Fibroblast of peridontal ligament (primary cell): Measurements from ENCODE around the gene KRT37.
"Not testable (repeated sequence)": the region's sequence is repeated elsewhere in the genome, so short reads cannot be mapped to it uniquely, and the experiment has no call there.

Source experiments
- DNase-seq: peaks from one replicate; pipeline ENCODE4 v3.0.0-alpha.2; 2010; ENCODE audit errors: extremely low read depth

KRT37 gene

DNA sequence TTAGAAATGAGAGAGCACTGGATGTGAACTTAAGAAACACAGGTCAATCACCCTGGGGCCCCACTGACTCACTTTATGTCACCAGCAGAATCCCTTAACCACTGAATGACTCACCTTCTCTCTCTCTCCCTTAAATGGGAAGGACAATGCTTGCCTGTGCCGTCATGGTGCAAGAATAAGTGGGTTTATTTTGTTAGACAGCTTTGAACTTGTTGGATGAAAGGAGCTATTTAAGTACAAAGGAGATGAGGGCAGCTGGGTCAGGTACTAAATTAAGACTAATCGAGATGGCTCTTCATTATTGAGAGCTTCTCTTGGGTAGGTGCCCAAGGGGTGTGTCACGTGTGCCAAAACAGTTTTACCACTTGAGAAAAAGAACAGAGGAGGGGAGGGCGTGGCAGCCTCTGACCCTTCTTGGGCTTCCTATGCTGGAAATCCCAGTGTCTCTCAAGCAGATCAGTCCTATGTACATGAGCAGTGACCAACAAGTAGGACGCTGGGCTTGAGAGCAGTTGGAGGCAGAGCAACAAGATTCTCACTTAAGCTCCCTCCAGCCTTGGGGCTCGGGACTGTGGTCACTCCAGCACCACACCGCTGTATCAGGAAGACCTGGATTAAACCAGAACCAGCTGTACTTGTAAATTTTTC, 20.2 kb downstream of the KRT37 start:
- DNase-seq = peak; percentile 91

GRCh38 chr17:41403404-41404023, 20.9 kb downstream of the KRT37 start:
- DNase-seq = peak; percentile 38

DNA sequence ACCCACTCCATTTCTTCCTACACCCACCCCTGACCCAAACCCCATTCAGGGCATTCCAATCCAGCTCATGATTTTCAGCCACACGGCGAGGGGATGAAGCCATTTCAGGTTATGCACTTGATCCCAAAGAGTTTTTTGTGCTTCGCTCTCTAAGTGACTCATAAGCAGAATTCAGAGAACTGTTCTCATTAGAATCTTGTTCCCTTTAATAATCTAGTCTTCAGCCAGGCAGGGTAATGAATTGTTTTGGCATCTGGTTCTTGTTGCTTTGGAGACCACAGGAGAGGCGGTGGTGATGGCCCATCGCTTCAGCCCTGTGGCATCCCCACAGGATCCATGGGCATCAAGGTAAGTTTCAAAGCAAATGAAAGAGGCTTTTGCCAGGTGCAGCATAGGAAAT, 22.2 kb downstream of the KRT37 start:
- no peak for DNase-seq

GRCh38 chr17:41396996-41397660, 27.3 kb downstream of the KRT37 start, which contains the start of gene KRT31:
TSS of gene KRT31 (minus strand) at chr17:41397608. CDS start at chr17:41397539, 69 bp downstream.
- no peak for DNase-seq

DNA sequence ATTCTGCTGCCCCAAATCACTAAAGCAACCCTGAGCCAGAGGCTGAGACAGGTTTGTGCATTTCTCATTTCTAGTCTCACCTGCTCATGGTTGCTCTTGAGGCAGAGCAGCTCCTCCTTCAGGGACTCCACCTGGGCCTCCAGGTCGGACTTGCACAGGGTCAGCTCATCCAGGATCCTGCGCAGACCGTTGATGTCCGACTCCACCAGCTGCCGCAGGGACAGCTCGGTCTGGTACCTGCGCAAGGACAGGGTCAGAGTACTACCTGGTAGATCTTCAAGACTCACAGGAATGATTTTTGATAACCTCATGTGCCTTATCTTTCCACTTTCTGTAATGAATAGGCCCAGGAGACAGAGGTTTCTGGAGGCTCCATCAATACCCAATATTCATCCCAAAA, 28.0 kb downstream of the KRT37 start:
- no peak for DNase-seq

GRCh38 chr17:41395611-41396010, 28.8 kb downstream of the KRT37 start:
- DNase-seq = no peak

DNA sequence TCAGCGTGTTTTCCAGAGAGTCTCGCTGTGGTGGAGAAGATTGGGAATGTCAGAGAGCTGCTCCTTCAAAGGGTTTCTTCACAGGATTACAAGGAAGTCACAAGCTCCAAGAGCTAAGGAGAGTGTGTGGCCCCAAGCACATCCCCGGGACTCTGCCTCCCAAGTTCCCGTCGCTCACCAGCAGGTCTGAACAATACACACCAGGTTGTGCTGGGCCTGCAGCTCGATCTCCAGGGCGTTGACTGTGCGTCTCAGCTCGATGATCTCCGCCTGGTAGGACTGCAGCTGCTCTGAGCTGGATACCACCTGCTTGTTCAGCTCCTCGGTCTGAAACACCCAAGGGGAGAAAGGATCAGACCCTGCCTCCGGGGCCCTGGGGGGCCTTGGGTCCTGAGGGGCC, 29.3 kb downstream of the KRT37 start:
- not testable (repeated sequence) for DNase-seq

DNA sequence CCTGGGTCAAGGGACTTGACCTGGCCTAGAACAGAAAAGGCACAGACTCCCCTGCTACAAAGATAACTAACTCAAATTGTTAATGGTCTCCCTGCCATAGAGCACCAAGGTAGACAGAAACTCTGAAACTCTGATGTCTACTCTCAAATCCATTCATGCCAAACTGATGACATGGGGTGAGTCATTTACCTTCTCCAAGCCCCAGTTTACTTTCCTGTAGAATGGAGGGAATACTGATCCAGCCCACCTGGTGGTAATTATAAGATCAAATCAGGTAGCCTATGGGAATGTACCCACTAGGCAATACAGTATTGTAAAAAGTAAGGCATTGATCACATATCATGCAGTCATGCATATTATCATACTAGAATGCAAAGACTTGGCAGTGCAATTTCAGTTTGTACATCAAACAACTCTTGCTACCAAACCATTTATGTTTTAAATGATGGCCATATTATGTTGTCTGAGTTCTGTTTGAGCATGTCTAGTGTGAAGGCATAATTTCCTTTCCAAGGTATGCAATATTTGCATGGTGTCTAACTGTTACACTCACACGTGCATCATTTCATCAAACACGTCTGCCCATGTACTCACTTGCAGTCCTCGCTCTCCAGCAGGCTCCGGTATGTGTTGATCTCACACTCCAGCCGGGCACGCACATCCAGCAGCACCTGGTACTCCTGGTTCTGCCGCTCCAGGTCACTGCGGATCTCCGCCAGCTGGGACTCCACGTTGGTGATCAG, 30.0 kb downstream of the KRT37 start:
- DNase-seq = no peak

DNA sequence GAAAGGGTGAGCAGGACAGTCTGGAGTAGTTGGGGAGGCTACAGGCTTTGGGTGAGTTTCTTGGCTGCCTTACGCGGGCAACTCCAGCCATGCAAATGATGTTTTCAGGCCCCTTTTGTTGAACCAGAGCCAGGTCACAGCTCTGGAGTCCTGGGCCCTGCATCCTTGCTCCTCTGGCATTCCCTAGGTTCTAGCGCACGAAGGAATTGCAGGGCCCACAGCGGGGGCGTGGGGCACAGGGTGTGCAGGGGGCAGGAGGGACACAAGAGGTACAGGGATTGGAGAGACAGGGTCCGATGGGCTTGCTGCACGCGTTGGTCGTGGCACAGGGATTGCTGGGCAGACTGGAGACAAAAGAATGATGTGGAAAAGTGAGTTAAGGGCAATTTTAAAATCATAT, 30.6 kb downstream of the KRT37 start:
- no peak for DNase-seq

DNA sequence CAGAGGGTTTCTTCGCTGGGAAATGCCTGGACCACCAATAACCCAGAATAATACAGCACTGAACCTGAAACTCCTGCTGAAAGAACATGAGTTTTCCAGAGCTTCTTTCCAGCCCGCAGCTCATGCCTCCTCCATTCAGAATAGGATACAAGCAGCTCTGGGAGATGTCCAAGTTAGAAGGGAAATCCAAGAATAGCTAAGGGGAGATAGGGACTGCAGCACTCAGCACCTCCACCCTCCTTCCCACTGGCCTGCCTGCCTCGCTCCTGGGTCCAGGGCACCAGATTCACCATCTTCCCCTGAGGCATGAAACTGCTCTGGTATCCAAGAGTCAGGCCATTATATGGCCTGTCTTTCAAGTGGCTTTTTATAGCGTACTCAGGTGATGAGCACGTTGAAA, 31.1 kb downstream of the KRT37 start:
- DNase-seq = no peak

- DNase-seq = peak; percentile 56
Measured at GRCh38 chr17:41392278-41392677, 32.1 kb downstream of the KRT37 start.

DNA sequence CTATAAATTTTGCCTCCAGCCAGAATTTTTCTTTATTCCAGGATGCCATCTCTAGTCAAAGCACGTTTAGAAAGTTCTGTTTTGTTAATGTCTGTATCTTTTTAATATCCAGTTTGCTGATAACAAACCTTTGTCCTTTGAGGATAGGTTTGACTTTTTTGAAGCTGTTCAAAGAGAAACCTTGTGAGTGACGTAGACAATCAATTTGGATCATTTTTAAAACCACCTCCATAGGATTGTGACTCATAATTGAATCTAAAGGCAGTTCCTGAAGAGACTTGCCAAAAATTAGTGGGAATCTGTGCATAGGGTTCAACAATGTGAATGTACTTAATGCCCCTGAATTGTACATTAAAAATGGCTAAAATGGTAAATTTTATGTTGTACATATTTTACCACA, 32.9 kb downstream of the KRT37 start:
- DNase-seq = no peak

DNA sequence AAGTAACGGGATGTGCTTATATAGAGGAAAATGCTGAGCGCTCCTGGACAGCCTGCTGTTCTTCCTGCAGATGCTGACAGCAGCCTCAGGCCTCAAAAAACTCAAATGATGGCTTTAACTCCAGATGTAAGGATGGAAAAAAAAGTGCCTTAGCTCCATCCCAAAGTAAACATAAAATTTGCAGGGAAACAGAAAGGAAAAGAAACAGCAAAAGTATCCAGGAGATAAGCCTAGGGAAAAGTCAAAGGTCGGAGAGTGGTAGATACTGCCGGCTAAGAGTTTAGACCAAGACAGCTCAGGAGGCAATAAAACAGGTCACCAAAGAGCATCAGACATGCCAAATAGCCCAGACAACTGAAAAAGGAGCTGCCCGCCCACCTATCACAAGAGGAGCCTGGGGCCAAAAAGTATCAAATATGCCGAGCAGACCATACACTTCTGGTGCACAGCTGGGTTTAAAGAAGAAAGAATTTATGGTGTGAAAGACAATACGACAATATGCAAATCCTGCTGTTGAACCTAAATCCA, 33.9 kb downstream of the KRT37 start:
- no peak for DNase-seq

DNA sequence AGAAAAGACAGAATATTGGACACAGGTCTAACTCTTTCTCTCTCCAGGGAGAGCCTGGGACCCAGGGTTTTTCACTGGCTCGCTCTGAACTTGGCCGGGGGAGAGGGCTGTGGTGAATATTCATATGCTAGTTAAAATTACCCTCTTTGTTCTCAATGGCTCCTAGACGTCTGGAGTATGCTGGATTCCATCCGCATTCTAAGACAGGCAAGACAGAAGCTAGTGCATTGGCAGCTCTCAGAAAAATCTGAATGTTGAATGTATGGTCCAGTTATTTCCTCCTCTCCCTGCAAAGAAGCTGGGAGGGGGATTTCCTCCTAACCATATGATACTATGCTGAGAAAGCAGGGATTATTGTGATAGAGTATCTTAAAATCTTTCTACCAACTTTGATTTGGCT, 36.7 kb downstream of the KRT37 start:
- DNase-seq = no peak

- DNase-seq = no peak
Measured at GRCh38 chr17:41386227-41386626, 38.2 kb downstream of the KRT37 start.

DNA sequence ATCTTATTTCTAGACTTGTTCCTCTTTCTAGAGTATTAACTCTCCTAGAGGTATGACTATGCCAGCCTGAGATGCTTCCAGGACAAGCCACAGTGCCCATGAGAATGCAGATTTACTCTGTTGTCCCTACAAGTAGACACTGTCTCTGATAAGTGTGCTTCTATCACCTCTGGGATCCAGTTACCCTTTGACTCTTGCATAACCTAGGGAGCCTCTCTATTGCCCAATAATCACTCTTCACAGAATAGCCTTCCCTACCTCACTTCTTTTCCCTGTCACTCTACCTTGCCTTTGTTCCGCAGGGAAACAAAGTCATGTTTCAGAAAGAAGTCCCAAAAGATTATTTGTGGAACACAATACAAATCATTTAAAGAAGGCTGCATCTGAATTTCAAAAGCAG, 40.7 kb downstream of the KRT37 start:
- no peak for DNase-seq

GRCh38 chr17:41382394-41382793, 42.0 kb downstream of the KRT37 start:
- peak; percentile 74 for DNase-seq

- not testable (repeated sequence) for DNase-seq
Measured at GRCh38 chr17:41381943-41382342, 42.4 kb downstream of the KRT37 start, which contains the start of gene KRT34. TSS of gene KRT34 (minus strand) at chr17:41382306. CDS start at chr17:41382246, 60 bp downstream.

DNA sequence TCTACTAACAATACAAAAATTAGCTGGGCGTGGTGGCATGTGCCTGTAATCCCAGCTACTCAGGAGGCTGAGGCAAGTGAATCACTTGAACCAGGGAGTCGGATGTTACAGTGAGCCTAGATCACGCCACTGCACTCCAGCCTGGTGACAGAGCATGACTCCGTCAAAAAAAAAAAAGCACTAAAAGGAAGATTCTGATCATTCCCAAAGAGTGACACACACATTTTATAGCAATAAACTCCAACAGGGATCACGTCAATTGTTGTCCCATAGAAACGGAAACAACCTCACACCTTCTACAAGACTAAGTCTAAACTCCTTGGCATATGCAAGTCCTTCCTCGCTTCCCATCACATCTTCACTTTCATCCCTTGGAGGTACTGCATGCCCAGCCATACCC, 44.3 kb downstream of the KRT37 start:
- peak; percentile 76 for DNase-seq

GRCh38 chr17:41377546-41377945, 46.8 kb downstream of the KRT37 start:
- DNase-seq = no peak
